MG63 (cell line): Measurements from ENCODE around the gene GATAD2A. TPM values are rescaled to one million over a fixed set of nuclear protein-coding genes. Genes with fewer than 3 reads are reported as not detected.

ENCODE experiments used
- DNase-seq: peaks from one replicate; pipeline ENCODE4 v3.0.0-alpha.2; 2020
- H3K27me3 ChIP-seq: fragments of 250-450 bp; sonication (Bioruptor Pico); 2 replicates; pipeline ENCODE4 v1.5.1; 2020; ENCODE audit warnings: mild to moderate bottlenecking, moderate library complexity
- H3K36me3 ChIP-seq: fragments of 250-450 bp; sonication (Bioruptor Pico); 2 replicates; pipeline ENCODE4 v1.5.1; 2020; ENCODE audit warnings: mild to moderate bottlenecking, moderate library complexity
- H3K4me3 ChIP-seq: fragments of 250-450 bp; sonication (Bioruptor Pico); 2 replicates; pipeline ENCODE4 v1.5.1; 2020; ENCODE audit warnings: mild to moderate bottlenecking, moderate library complexity
- H3K9me3 ChIP-seq: fragments of 250-450 bp; sonication (Bioruptor Pico); 2 replicates; pipeline ENCODE4 v1.5.1; 2020; ENCODE audit warnings: mild to moderate bottlenecking, moderate library complexity
- total RNA-seq: library from RNA; depleted of rRNA; stranded (reverse); fragments of >200 nt; shearing (Covaris generic); gene quantifications from 2 replicates; pipeline ENCODE4 v1.2.3, GENCODE V29; 2014; ENCODE audit warnings: low replicate concordance

Gene GATAD2A
- total RNA-seq, 1 experiment from 2014 or later: 69.1 TPM

GRCh38 chr19:19517235-19517619, 111.8 kb downstream of the GATAD2A start:
- DNase-seq: no peak
- H3K27me3 ChIP-seq: no peaks in the 10 kb centered on the region
- peak overlapping the region; percentile 91 for H3K4me3 ChIP-seq
- 0 out of 2 replicates have a peak, but pooled peaks cover 2% of the 10 kb centered on the region for H3K9me3 ChIP-seq
- H3K36me3 ChIP-seq: peaks cover 51% of the 10 kb centered on the region

DNA sequence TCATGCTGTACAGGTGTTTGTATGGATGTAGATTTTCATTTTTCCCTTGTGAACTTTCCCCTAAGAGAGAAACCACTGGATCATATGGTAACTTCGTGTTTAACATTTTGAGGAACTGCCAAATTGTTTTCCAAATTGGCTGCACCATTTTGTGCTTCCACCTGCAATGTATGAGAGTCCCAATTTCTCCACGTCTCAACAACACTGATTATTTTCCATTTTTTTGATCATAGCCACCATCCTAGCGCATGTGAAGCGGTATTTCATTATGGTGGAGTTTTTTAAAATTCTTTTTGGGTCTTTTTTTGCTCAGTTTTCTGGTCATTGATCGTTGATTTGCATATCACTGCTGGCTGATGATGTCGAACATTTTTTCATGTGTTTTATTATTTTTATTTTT, 115.5 kb downstream of the GATAD2A start:
- Histone ChIP-seq H3K36me3 (peaks cover 68% of the 10 kb centered on the region), H3K9me3 (no peaks in the 10 kb centered on the region), H3K27me3 (no peaks in the 10 kb centered on the region), H3K4me3 (no peak overlapping the region)
- DNase-seq: no peak

DNA sequence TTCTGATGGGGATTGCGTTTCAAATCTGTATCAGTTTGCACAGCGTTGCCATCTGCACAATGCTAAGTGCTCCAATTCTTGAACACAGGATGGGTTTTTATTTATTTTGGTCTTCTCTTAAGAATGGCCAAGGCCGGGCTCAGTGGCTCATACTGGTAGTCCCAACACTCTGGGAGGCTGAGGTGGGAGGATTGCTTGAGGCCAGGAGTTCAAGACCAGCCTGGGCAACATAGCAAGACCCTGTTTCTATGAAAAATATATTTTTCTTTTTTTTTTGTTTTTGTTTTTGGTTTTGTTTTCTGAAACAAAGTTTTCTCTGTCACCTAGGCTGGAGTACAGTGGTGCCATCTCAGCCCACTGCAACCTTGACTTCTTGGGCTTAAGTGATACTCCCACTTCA, 117.7 kb downstream of the GATAD2A start:
- DNase-seq: no peak
- Histone ChIP-seq H3K4me3 (no peak overlapping the region), H3K9me3 (no peaks in the 10 kb centered on the region), H3K36me3 (peaks cover 82% of the 10 kb centered on the region), H3K27me3 (no peaks in the 10 kb centered on the region)

- no peaks in the 10 kb centered on the region for H3K27me3 ChIP-seq
- H3K36me3 ChIP-seq: peaks cover 84% of the 10 kb centered on the region
- DNase-seq: no peak
Observed at GRCh38 chr19:19524053-19524452, 118.6 kb downstream of the GATAD2A start.

DNA sequence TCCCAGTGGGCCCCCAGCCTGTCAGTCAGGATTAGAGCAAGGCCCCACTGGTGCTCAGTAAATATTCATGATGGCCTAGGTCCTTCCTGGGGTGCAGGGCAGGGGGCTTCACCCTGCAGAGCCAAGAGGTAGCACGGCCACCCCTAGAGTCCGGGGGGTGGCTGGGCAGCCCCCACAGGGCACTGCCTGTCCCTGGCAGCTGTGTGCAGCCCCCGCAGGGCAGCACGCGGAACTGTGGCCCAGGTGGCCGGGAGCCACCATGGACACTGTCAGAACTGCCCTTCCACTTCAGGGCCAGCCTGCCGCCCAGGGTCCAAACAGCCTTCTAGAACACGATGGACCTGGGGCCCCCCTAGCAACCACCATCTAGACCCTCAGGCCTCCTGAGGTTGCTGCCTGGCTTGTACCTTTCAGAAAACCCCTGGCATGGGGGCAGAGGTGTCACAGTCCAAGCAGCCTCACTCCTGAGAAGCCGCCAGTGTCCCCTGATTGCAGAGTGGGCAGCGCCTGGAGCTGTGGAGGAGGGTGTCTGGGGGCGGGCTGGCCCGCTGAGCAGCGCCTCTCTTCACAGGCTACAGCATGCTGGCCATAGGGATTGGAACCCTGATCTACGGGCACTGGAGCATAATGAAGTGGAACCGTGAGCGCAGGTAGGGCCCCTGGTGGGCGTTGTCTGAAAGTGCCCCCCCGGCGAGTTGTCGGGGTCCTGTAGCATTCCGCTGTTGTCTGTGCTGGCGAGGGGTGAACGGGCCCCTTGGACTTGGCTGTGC, 120.3 kb downstream of the GATAD2A start:
- no peaks in the 10 kb centered on the region for H3K27me3 ChIP-seq
- DNase-seq: no peak
- no peak overlapping the region for H3K4me3 ChIP-seq

More at GRCh38 chr19:19524053-19524452, 118.6 kb downstream of the GATAD2A start:
- Histone ChIP-seq H3K4me3 (no peak overlapping the region), H3K9me3 (no peaks in the 10 kb centered on the region)

GRCh38 chr19:19526581-19527370, 121.3 kb downstream of the GATAD2A start:
- Histone ChIP-seq H3K36me3 (peaks cover 66% of the 10 kb centered on the region), H3K4me3 (no peak overlapping the region), H3K9me3 (no peaks in the 10 kb centered on the region), H3K27me3 (no peaks in the 10 kb centered on the region)
- DNase-seq: no peak

More for the DNA sequence above, 120.3 kb downstream of the GATAD2A start:
- H3K9me3 ChIP-seq: no peaks in the 10 kb centered on the region
- H3K36me3 ChIP-seq: peaks cover 73% of the 10 kb centered on the region

GRCh38 chr19:19527371-19527656, 121.8 kb downstream of the GATAD2A start:
- no peak for DNase-seq
- Histone ChIP-seq H3K9me3 (no peaks in the 10 kb centered on the region), H3K27me3 (no peaks in the 10 kb centered on the region), H3K36me3 (peaks cover 67% of the 10 kb centered on the region), H3K4me3 (no peak overlapping the region)

DNA sequence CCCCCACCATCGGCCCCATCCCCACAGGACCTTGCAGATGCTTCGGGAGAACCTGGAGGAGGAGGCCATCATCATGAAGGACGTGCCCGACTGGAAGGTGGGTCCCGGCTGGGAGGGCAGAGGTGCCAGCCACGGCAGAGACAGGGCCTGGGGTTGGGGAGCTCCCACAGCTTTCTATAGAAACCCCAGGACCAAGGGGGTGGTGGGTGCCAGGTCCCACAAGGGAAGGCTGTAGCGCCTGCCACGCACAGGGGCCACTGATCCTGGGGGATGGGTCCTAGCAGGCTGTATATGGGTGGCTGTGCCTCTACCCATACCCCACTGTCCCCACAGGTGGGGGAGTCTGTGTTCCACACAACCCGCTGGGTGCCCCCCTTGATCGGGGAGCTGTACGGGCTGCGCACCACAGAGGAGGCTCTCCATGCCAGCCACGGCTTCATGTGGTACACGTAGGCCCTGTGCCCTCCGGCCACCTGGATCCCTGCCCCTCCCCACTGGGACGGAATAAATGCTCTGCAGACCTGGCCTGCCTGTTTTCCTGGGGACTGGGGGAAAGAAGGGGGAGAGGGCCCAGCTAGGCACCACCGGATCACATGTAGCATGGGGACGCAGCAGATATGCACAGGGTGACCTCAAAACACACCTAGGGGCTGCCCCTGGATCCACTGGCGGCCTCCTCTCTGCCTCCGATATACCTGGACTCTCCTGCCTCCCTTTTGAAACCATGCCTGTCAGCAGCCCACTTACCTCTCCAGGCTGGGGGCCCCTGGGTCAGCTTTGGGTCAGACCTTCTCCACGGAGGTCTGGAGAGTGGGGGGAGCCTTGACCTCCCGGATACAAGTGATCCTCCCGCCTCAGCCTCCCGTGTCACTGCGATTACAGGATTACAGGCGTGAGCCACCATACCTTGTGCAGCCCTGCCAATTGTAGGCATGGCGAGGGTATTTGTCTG, 122.5 kb downstream of the GATAD2A start:
- Histone ChIP-seq H3K36me3 (peaks cover 69% of the 10 kb centered on the region), H3K27me3 (no peaks in the 10 kb centered on the region), H3K4me3 (no peak overlapping the region), H3K9me3 (no peaks in the 10 kb centered on the region)
- DNase-seq: no peak

DNA sequence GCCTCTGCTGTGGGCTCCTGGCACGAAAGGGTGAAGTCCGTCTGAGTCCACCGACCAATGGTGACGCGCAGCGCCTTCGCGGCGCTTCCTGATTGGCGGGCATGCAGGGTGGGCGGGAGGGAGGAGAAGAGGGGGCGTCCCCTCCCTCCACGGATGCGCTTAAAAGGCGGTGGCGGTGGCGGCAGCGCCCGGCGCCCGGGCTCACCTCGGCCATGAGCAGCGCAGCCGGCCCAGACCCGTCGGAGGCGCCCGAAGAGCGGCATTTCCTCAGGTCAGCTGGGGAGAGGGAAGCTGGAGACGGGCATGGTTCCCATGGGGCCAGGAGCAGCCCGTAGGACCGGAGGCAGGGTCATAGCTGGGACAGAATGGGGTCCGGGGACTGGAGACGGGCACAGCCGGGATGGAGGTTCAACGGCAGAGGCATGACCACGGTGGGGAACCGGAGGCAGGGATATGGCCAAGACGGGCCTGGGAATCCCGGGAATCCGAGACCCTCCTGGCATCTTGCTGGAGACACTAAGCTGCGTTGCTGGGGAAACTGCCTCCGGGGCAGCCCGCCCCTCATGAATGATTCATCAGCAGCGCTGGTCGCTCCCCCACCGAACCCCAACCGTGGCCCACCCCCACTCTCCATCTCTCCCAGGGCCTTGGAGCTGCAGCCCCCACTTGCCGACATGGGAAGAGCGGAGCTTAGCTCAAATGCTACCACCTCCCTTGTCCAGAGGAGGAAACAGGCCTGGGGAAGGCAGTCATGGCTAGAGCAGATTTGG, 123.4 kb downstream of the GATAD2A start, which contains the start of gene YJEFN3:
Gene YJEFN3, plus strand, starts transcription at position 191 of the 770 bp plus-strand sequence. Its CDS starts 22 bp downstream, at position 213.
- H3K4me3 ChIP-seq: no peak within 1 kb of the TSS
- H3K27me3 ChIP-seq: no peaks in the 10 kb centered on the region
- H3K9me3 ChIP-seq: no peaks in the 10 kb centered on the region
- peaks cover 65% of the 10 kb centered on the region for H3K36me3 ChIP-seq
- no peak for DNase-seq

- H3K36me3 ChIP-seq: peaks cover 55% of the 10 kb centered on the region
- H3K9me3 ChIP-seq: no peaks in the 10 kb centered on the region
- no peak overlapping the region for H3K4me3 ChIP-seq
- no peaks in the 10 kb centered on the region for H3K27me3 ChIP-seq
- no peak for DNase-seq
Observed at GRCh38 chr19:19529783-19530422, 124.4 kb downstream of the GATAD2A start.

- DNase-seq: no peak
- no peak overlapping the region for H3K4me3 ChIP-seq
- H3K9me3 ChIP-seq: no peaks in the 10 kb centered on the region
Observed at GRCh38 chr19:19530423-19530804, 124.9 kb downstream of the GATAD2A start.

GRCh38 chr19:19530889-19531288, 125.4 kb downstream of the GATAD2A start:
- Histone ChIP-seq H3K4me3 (no peak overlapping the region), H3K27me3 (no peaks in the 10 kb centered on the region), H3K36me3 (peaks cover 49% of the 10 kb centered on the region), H3K9me3 (no peaks in the 10 kb centered on the region)
- no peak for DNase-seq

More at GRCh38 chr19:19530423-19530804, 124.9 kb downstream of the GATAD2A start:
- peaks cover 51% of the 10 kb centered on the region for H3K36me3 ChIP-seq
- no peaks in the 10 kb centered on the region for H3K27me3 ChIP-seq

DNA sequence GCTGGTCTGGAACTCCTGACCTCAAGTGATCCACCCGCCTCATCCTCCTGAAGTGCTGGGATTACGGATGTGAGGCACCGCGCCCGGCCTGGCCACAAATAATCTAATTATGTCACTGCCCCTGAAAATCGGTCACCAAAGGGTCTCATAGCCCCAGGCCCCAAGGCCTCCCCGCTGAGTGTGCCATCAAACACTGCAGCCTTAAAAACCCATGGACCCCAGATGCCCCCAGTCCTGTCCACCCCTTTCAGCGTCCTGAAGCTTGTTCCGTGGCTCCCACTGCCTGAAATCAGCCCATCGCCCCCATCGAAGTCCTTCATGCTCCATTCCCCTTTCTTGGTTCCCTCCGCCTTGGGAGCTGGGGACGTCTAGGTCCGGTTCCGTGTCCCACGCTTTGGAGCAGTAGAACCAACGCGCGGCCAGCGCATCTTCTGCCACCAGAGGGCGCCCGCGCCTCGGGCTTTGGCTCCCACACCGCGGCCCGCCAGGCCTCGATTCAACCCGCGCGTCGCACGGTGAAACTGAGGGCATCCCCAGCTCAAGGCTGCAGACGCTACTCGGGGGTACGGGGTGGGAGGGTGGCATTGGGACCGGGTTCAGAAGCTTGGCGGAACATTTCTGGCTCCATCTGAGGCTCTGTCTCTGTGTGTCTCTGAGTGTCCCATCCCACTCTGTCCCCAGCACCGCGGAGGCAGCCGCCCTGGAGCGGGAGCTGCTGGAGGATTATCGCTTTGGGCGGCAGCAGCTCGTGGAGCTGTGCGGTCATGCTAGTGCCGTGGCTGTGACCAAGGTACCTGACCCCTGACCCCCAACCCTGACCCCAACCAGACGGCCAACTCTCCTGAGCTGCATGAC, 126.7 kb downstream of the GATAD2A start:
- Histone ChIP-seq H3K27me3 (no peaks in the 10 kb centered on the region), H3K36me3 (peaks cover 39% of the 10 kb centered on the region), H3K9me3 (no peaks in the 10 kb centered on the region), H3K4me3 (no peak overlapping the region)
- peak; percentile 72 for DNase-seq

DNA sequence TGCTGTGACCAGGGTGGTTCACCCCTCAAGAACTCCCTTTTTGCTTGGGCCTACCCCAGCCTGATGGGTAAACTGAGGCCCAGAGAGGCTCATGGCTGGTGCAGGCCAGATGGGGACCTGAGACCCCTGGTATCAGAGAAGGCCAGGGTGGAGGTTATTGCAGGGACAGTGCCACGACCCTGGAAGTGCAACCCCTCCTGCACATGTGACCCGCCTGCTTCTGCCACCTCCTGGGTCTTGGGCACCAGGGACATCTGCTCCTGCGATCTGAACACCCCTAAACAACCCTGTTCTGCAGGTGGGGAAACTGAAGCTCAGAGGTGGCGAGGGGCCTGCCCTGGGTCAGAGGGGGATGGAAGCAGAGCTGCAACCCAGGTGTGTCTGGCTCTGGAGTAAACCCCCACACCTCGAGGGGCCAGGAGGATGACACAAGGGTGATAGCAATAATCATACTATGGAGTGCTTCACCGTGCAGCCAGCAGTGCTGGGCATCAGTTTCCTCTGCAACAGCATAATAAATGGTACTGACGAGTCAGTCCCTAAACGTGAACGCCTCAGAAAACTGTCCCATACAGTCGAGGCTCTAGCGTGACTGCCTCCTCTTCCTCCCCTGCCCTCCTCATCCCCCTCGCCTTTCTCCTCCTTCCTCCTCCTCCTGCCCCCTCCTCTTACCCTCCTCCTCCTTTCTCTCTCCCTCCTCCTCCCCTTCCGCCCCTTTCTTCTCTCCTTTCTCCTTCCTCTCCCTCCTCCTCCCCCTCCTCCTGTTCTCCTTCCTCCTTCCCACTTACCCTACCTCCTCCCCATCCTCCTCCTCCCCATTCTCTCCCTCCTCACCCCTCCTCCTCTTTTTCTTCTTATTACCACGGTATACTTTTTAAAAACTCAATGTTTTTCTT, 127.6 kb downstream of the GATAD2A start:
- H3K27me3 ChIP-seq: no peaks in the 10 kb centered on the region
- H3K9me3 ChIP-seq: no peaks in the 10 kb centered on the region
- H3K36me3 ChIP-seq: peaks cover 30% of the 10 kb centered on the region
- no peak overlapping the region for H3K4me3 ChIP-seq
- DNase-seq: no peak
